Right lobe of liver (tissue), 4 donors: ENCODE measurements around the gene SPOCK1.

Source experiments
- POLR2A ChIP-seq: fragments of 450-650 bp; IDR thresholded peaks from one replicate; pipeline ENCODE4 v1.6.1; 2017; ENCODE audit warnings: antibody characterized with exemption, mild to moderate bottlenecking
- TF ChIP-seq, protein P1 (sequence below), 4 donors: fragments of 200-600 bp in 3 of 4; fragments of 450-650 bp in 1 of 4; IDR thresholded peaks; one replicate each; pipeline versions ENCODE4 v1.5.1 to v1.8.0; 2016 to 2022; ENCODE audit warnings: antibody characterized with exemption in 4 of 4, mild to moderate bottlenecking in 2 of 4
- donor health status: DM: no; HTN: no; CAD: no.
- donor health status: DM: no; HTN: no; CAD: no.
- donor health status: DM: no; HTN: yes; CAD: no.

DNA sequence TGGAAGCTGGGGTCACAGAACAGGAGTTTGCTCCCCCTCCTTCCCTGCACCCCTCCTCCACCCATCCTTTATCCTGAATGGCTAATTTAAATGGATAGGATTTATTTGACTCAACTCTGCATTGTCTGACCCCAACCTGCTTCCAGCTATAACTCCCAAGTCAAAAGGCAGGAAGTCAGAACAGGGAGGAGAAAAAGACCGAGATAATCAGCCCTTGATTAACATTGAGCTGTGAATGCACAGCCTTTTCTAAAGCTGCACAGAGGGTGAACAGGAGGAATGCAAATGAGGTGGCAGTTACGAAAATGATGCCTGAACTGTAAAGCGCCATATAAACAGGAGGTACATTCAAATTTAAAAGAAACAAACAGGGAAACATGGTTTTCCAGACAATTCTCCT is 152.8 kb downstream of the SPOCK1 start:
- TF ChIP-seq, protein P1, sequence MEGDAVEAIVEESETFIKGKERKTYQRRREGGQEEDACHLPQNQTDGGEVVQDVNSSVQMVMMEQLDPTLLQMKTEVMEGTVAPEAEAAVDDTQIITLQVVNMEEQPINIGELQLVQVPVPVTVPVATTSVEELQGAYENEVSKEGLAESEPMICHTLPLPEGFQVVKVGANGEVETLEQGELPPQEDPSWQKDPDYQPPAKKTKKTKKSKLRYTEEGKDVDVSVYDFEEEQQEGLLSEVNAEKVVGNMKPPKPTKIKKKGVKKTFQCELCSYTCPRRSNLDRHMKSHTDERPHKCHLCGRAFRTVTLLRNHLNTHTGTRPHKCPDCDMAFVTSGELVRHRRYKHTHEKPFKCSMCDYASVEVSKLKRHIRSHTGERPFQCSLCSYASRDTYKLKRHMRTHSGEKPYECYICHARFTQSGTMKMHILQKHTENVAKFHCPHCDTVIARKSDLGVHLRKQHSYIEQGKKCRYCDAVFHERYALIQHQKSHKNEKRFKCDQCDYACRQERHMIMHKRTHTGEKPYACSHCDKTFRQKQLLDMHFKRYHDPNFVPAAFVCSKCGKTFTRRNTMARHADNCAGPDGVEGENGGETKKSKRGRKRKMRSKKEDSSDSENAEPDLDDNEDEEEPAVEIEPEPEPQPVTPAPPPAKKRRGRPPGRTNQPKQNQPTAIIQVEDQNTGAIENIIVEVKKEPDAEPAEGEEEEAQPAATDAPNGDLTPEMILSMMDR (IDR thresholded peaks at IDR 0.05): no peak
- TF ChIP-seq POLR2A: no peak
